HepG2 (cell line): ENCODE data around the gene SRP14. TPM values are rescaled to one million over a fixed set of nuclear protein-coding genes. Genes with fewer than 3 reads are reported as not detected.

ENCODE experiments used
- ARNT2 ChIP-seq: sonication (generic); formaldehyde crosslinking; IDR thresholded peaks from 2 replicates; pipeline ENCODE4 v1.8.0; 2022; ENCODE audit warnings: mild to moderate bottlenecking, low read depth, missing genetic modification reagents, moderate library complexity
- CEBPB ChIP-seq: IDR thresholded peaks from 2 replicates; pipeline ENCODE4 v1.6.1; 2011; ENCODE audit warnings: low read depth, low read length, improper control_type of control experiment, borderline replicate concordance
- GFI1 ChIP-seq: sonication (generic); formaldehyde crosslinking; IDR thresholded peaks from 2 replicates; pipeline ENCODE4 v1.5.0; 2020; ENCODE audit warnings: missing genetic modification reagents, mild to moderate bottlenecking, borderline replicate concordance
- HCFC1 ChIP-seq: fragments of 150-350 bp; IDR thresholded peaks from 2 replicates; pipeline ENCODE4 v1.6.1; 2014; ENCODE audit warnings: low read depth, low read length
- HNRNPK ChIP-seq: fragments of 200-400 bp; formaldehyde crosslinking; IDR thresholded peaks from 2 replicates; pipeline ENCODE4 v1.6.1; 2018; ENCODE audit warnings: low read length, low read depth, moderate library complexity, mild to moderate bottlenecking; ENCODE audit not compliant: poor library complexity, severe bottlenecking
- NFYB ChIP-seq: sonication (generic); formaldehyde crosslinking; IDR thresholded peaks from 2 replicates; pipeline ENCODE4 v1.4.0; 2020; ENCODE audit warnings: missing genetic modification reagents
- PAX8 ChIP-seq: sonication (generic); formaldehyde crosslinking; IDR thresholded peaks from 2 replicates; pipeline ENCODE4 v1.8.0; 2022; ENCODE audit warnings: mild to moderate bottlenecking, missing genetic modification reagents, borderline replicate concordance
- SMAD1 ChIP-seq: sonication (generic); formaldehyde crosslinking; IDR thresholded peaks from 2 replicates; pipeline ENCODE4 v1.4.0; 2020; ENCODE audit warnings: missing genetic modification reagents, low read depth, mild to moderate bottlenecking, borderline replicate concordance
- TMF1 ChIP-seq: sonication (generic); formaldehyde crosslinking; IDR thresholded peaks from 2 replicates; pipeline ENCODE4 v1.8.1; 2022; ENCODE audit warnings: low read depth, missing genetic modification reagents
- ZEB1 ChIP-seq: IDR thresholded peaks from 2 replicates; pipeline ENCODE4 v1.6.1; 2012; ENCODE audit warnings: mild to moderate bottlenecking, low read depth, inconsistent platforms; ENCODE audit not compliant: insufficient replicate concordance
- ZFP37 ChIP-seq: sonication (generic); formaldehyde crosslinking; IDR thresholded peaks from 2 replicates; pipeline ENCODE4 v1.4.0; 2020; ENCODE audit warnings: missing genetic modification reagents, borderline replicate concordance
- ZNF225 ChIP-seq: sonication (generic); formaldehyde crosslinking; IDR thresholded peaks from 2 replicates; pipeline ENCODE4 v1.4.0; 2020; ENCODE audit warnings: mild to moderate bottlenecking, missing genetic modification reagents
- ZNF260 ChIP-seq: sonication (generic); formaldehyde crosslinking; IDR thresholded peaks from 2 replicates; pipeline ENCODE4 v1.4.0; 2020; ENCODE audit warnings: missing genetic modification reagents, low read depth, mild to moderate bottlenecking, borderline replicate concordance
- polyA plus RNA-seq, 8 experiments: library from polyadenylated mRNA; depleted of rRNA in 3 of 8; stranded (reverse) in 7 of 8; unstranded in 1 of 8; fragments of >200 nt; fragmentation: Illumina TruSeq in 4 of 8; extraction: Trizol in 4 of 8; gene quantifications; 2 replicates each; pipeline versions ENCODE4 v1.2.1 to v1.2.3, GENCODE V29; 2011 to 2016; ENCODE audit warnings: low read depth in 4 of 8, missing spikeins in 1 of 8, mixed read lengths in 1 of 8; ENCODE audit not compliant: insufficient read depth in 1 of 8
- total RNA-seq, 5 experiments: library from RNA; depleted of rRNA; stranded (reverse); fragments of >200 nt; fragmentation: Illumina TruSeq; extraction: Trizol; gene quantifications; 2 replicates each; pipeline ENCODE4 v1.2.3, GENCODE V29; 2016; ENCODE audit warnings: low read depth in 1 of 5
- TF ChIP-seq, protein P1 (sequence below): sonication (generic); formaldehyde crosslinking; IDR thresholded peaks from 2 replicates; pipeline ENCODE4 v1.4.0; 2020; ENCODE audit warnings: missing genetic modification reagents
- TF ChIP-seq, protein P2 (sequence below): sonication (generic); formaldehyde crosslinking; conservative IDR thresholded peaks from 2 replicates; pipeline ENCODE4 v1.8.0; 2022; ENCODE audit warnings: low read depth, missing genetic modification reagents
- TF ChIP-seq, protein P3 (sequence below): sonication (generic); formaldehyde crosslinking; IDR thresholded peaks from 2 replicates; pipeline ENCODE4 v1.4.0; 2020; ENCODE audit warnings: mild to moderate bottlenecking, missing genetic modification reagents
- TF ChIP-seq, protein P4 (sequence below): sonication (generic); formaldehyde crosslinking; IDR thresholded peaks from 2 replicates; pipeline ENCODE4 v1.4.0; 2020; ENCODE audit warnings: missing genetic modification reagents, borderline replicate concordance

The SRP14 gene
- total and polyA plus RNA-seq, 2 of the 13 experiments (the other 11 are each of a cell fraction or from before 2014, with no cell fraction given), result 208 to 356 TPM

DNA sequence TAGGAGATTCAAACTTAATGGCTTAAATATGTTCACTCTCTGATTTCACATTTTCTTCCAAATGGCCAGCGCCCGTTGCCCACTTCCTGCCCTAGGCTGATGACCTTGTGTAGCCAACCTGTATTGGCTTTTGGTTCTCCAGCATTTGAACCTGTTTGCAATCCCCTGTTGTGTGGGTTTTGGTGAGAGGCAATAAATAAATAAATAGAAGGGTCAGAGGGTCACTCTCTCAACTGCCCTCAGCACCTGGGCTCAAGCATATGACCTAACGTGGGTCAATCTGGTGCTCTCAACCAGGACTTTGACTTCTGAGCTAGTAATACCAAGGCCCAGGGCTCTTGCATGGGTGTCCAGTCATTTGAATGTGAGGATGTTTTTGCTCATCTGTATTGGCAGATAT, 1.8 kb upstream of the SRP14 start (continued):
- TF ChIP-seq ZEB1 (no peak), SMAD1 (CRISPR knock-in tag) (no peak), ZNF225 (CRISPR knock-in tag) (no peak), GFI1 (peak; percentile 42; the same call in 1 of the 2 replicates), ZNF260 (CRISPR knock-in tag) (no peak), HCFC1 (no peak), PAX8 (CRISPR knock-in tag) (no peak), ZFP37 (CRISPR knock-in tag) (no peak), HNRNPK (no peak), ARNT2 (CRISPR knock-in tag) (no peak), TMF1 (CRISPR knock-in tag) (no peak), NFYB (CRISPR knock-in tag) (no peak), CEBPB (peak; percentile 16; the same call in 1 of the 2 replicates)
- TF ChIP-seq, protein P1, sequence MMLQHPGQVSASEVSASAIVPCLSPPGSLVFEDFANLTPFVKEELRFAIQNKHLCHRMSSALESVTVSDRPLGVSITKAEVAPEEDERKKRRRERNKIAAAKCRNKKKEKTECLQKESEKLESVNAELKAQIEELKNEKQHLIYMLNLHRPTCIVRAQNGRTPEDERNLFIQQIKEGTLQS (CRISPR knock-in tag), result no peak
- TF ChIP-seq, protein P2, sequence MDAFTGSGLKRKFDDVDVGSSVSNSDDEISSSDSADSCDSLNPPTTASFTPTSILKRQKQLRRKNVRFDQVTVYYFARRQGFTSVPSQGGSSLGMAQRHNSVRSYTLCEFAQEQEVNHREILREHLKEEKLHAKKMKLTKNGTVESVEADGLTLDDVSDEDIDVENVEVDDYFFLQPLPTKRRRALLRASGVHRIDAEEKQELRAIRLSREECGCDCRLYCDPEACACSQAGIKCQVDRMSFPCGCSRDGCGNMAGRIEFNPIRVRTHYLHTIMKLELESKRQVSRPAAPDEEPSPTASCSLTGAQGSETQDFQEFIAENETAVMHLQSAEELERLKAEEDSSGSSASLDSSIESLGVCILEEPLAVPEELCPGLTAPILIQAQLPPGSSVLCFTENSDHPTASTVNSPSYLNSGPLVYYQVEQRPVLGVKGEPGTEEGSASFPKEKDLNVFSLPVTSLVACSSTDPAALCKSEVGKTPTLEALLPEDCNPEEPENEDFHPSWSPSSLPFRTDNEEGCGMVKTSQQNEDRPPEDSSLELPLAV (CRISPR knock-in tag), result no peak
- TF ChIP-seq, protein P3, sequence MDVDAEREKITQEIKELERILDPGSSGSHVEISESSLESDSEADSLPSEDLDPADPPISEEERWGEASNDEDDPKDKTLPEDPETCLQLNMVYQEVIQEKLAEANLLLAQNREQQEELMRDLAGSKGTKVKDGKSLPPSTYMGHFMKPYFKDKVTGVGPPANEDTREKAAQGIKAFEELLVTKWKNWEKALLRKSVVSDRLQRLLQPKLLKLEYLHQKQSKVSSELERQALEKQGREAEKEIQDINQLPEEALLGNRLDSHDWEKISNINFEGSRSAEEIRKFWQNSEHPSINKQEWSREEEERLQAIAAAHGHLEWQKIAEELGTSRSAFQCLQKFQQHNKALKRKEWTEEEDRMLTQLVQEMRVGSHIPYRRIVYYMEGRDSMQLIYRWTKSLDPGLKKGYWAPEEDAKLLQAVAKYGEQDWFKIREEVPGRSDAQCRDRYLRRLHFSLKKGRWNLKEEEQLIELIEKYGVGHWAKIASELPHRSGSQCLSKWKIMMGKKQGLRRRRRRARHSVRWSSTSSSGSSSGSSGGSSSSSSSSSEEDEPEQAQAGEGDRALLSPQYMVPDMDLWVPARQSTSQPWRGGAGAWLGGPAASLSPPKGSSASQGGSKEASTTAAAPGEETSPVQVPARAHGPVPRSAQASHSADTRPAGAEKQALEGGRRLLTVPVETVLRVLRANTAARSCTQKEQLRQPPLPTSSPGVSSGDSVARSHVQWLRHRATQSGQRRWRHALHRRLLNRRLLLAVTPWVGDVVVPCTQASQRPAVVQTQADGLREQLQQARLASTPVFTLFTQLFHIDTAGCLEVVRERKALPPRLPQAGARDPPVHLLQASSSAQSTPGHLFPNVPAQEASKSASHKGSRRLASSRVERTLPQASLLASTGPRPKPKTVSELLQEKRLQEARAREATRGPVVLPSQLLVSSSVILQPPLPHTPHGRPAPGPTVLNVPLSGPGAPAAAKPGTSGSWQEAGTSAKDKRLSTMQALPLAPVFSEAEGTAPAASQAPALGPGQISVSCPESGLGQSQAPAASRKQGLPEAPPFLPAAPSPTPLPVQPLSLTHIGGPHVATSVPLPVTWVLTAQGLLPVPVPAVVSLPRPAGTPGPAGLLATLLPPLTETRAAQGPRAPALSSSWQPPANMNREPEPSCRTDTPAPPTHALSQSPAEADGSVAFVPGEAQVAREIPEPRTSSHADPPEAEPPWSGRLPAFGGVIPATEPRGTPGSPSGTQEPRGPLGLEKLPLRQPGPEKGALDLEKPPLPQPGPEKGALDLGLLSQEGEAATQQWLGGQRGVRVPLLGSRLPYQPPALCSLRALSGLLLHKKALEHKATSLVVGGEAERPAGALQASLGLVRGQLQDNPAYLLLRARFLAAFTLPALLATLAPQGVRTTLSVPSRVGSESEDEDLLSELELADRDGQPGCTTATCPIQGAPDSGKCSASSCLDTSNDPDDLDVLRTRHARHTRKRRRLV (CRISPR knock-in tag), result no peak
- TF ChIP-seq, protein P4, sequence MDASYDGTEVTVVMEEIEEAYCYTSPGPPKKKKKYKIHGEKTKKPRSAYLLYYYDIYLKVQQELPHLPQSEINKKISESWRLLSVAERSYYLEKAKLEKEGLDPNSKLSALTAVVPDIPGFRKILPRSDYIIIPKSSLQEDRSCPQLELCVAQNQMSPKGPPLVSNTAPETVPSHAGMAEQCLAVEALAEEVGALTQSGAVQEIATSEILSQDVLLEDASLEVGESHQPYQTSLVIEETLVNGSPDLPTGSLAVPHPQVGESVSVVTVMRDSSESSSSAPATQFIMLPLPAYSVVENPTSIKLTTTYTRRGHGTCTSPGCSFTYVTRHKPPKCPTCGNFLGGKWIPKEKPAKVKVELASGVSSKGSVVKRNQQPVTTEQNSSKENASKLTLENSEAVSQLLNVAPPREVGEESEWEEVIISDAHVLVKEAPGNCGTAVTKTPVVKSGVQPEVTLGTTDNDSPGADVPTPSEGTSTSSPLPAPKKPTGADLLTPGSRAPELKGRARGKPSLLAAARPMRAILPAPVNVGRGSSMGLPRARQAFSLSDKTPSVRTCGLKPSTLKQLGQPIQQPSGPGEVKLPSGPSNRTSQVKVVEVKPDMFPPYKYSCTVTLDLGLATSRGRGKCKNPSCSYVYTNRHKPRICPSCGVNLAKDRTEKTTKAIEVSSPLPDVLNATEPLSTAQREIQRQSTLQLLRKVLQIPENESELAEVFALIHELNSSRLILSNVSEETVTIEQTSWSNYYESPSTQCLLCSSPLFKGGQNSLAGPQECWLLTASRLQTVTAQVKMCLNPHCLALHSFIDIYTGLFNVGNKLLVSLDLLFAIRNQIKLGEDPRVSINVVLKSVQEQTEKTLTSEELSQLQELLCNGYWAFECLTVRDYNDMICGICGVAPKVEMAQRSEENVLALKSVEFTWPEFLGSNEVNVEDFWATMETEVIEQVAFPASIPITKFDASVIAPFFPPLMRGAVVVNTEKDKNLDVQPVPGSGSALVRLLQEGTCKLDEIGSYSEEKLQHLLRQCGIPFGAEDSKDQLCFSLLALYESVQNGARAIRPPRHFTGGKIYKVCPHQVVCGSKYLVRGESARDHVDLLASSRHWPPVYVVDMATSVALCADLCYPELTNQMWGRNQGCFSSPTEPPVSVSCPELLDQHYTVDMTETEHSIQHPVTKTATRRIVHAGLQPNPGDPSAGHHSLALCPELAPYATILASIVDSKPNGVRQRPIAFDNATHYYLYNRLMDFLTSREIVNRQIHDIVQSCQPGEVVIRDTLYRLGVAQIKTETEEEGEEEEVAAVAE, result no peak
